Calu3 (cell line): ENCODE measurements around the gene CTNNBIP1. TPM values are rescaled to one million over a fixed set of nuclear protein-coding genes. Genes with fewer than 3 reads are reported as not detected.
A peak's percentile ranks its signal among the peaks of the same experiment; 100 is the strongest.

Experiments used
- BruUV-seq: library from RNA; stranded (reverse); fragments of 400-500 nt; replicated peaks from 2 replicates; lab custom pipeline; 2021; lab: Mats Ljungman, UMichigan
- CTCF ChIA-PET: fragments of 300-600 bp; sonication (Branson Sonifier 250); formaldehyde crosslinking; loops from one replicate; lab custom pipeline; 2022; ENCODE audit warnings: antibody characterized with exemption; lab: Charles Lee
- DNase-seq: peaks from one replicate; pipeline ENCODE4 v3.0.0; 2022
- H3K27ac Mint-ChIP-seq: one replicate; pipeline ENCODE4 v1.8.0; 2022; ENCODE audit warnings: mixed read lengths; ENCODE audit not compliant: unreplicated experiment
- H3K27me3 Mint-ChIP-seq: one replicate; pipeline ENCODE4 v1.8.0; 2022; ENCODE audit warnings: mixed read lengths; ENCODE audit not compliant: unreplicated experiment
- H3K36me3 Mint-ChIP-seq: one replicate; pipeline ENCODE4 v1.8.0; 2022; ENCODE audit warnings: mild to moderate bottlenecking, moderate library complexity, mixed read lengths; ENCODE audit not compliant: insufficient read depth, unreplicated experiment
- H3K4me1 Mint-ChIP-seq: one replicate; pipeline ENCODE4 v1.8.0; 2022; ENCODE audit warnings: mild to moderate bottlenecking, low read depth, mixed read lengths; ENCODE audit not compliant: unreplicated experiment
- H3K4me3 Mint-ChIP-seq: one replicate; pipeline ENCODE4 v1.8.0; 2022; ENCODE audit warnings: mild to moderate bottlenecking, low read depth, moderate library complexity, mixed read lengths; ENCODE audit not compliant: unreplicated experiment
- H3K9me3 Mint-ChIP-seq: one replicate; pipeline ENCODE4 v1.8.0; 2022; ENCODE audit warnings: low read depth, mixed read lengths; ENCODE audit not compliant: unreplicated experiment
- intact Hi-C: fragments of 100-400 bp; cut with micrococcal nuclease; formaldehyde crosslinking; loops from one replicate; pipeline ENCODE4 v1.10.0; 2022; ENCODE audit not compliant: unreplicated experiment
- total RNA-seq: library from RNA; stranded (reverse); gene quantifications from 2 replicates; pipeline ENCODE4 v1.2.3, GENCODE V29; 2022
- TF ChIP-seq, protein P1 (sequence below): fragments of 200-600 bp; IDR thresholded peaks from one replicate; pipeline ENCODE4 v1.8.0; 2022; ENCODE audit warnings: antibody characterized with exemption; ENCODE audit not compliant: unreplicated experiment

The CTNNBIP1 gene
- total RNA-seq, 1 experiment from 2014 or later: 11.8 TPM

DNA sequence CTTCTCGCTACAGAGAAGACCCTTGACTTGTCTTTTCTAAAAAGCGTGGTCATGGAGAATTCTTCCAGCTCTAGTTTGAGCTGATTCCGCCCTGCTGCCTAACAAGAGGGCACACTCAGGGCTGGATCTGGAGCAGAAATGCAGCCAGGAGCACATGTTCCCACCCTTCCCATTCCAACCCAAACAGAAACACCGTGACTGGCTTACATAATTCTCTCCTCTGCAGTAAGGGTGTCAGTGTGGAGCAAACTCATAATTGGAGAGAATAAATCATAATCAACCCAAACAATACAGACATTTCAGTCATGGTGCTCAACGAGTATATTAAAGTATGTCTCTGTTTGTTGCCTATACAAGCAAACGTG is 34.5 kb downstream of the CTNNBIP1 start:
- TF ChIP-seq, protein P1, sequence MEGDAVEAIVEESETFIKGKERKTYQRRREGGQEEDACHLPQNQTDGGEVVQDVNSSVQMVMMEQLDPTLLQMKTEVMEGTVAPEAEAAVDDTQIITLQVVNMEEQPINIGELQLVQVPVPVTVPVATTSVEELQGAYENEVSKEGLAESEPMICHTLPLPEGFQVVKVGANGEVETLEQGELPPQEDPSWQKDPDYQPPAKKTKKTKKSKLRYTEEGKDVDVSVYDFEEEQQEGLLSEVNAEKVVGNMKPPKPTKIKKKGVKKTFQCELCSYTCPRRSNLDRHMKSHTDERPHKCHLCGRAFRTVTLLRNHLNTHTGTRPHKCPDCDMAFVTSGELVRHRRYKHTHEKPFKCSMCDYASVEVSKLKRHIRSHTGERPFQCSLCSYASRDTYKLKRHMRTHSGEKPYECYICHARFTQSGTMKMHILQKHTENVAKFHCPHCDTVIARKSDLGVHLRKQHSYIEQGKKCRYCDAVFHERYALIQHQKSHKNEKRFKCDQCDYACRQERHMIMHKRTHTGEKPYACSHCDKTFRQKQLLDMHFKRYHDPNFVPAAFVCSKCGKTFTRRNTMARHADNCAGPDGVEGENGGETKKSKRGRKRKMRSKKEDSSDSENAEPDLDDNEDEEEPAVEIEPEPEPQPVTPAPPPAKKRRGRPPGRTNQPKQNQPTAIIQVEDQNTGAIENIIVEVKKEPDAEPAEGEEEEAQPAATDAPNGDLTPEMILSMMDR: no peak
- intact Hi-C loops: loop anchor here (1.0 to 5.0 kb wide), 2 partner anchors 39 to 67 kb away; partner anchors contain the start of genes LZIC and NMNAT1
- no peak for DNase-seq
- no TSS peak for BruUV-seq
- H3K36me3 Mint-ChIP-seq: peaks cover 10% of the 10 kb centered on the region
- H3K27ac Mint-ChIP-seq: no peak overlapping the region
- H3K9me3 Mint-ChIP-seq: no peaks in the 10 kb centered on the region
- peaks cover 6% of the 10 kb centered on the region for H3K4me1 Mint-ChIP-seq
- H3K27me3 Mint-ChIP-seq: no peaks in the 10 kb centered on the region
- H3K4me3 Mint-ChIP-seq: no peak overlapping the region
- CTCF ChIA-PET: interaction anchor here (1.4 kb wide), 1 partner anchor 67 kb away, joined by 3 read pairs; no protein-coding TSS in a partner anchor

DNA sequence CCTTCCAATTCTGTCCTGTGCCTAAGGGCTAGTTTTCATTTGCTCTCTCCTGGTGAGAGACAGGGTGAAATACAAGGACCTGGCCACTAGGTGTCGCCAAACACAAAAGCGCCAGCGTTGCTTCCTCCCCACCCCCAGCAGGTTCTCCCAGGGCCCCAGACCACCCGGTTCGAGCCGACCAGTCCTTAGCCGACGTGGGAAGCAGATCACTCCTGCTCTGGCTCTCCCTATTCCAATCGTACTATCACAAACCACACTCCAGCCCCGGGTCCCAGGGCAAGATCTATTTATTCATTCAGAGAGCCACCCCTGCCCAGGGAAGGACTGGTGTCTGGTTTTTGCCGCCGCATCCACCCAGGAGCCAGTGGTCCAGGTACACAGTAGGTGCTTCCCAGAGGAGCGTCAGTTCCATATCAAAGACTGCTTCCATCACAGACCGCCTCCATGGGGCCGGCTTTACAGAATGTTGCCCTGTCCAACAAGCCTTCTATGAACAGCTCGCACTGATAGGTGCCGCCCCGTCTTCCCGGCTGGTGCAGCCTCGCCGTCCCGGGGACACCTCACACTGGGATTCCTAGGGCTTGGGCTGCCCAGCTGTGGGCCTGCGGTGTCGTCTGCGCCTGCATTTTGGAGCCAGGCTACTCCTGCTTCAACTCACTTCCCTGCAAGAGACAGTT is 35.0 kb downstream of the CTNNBIP1 start:
- TF ChIP-seq, protein P1: peak; percentile 84
- no peaks in the 10 kb centered on the region for H3K9me3 Mint-ChIP-seq
- H3K4me3 Mint-ChIP-seq: no peak overlapping the region
- H3K27me3 Mint-ChIP-seq: no peaks in the 10 kb centered on the region
- peaks cover 6% of the 10 kb centered on the region for H3K4me1 Mint-ChIP-seq
- no peak overlapping the region for H3K27ac Mint-ChIP-seq
- intact Hi-C loops: loop anchor here (1.0 to 5.0 kb wide), 2 partner anchors 39 to 67 kb away; partner anchors contain the start of genes LZIC and NMNAT1
- H3K36me3 Mint-ChIP-seq: peaks cover 10% of the 10 kb centered on the region
- CTCF ChIA-PET: interaction anchor here (1.4 kb wide), 1 partner anchor 67 kb away, joined by 3 read pairs; no protein-coding TSS in a partner anchor
- DNase-seq: peak; percentile 65
- no TSS peak for BruUV-seq

DNA sequence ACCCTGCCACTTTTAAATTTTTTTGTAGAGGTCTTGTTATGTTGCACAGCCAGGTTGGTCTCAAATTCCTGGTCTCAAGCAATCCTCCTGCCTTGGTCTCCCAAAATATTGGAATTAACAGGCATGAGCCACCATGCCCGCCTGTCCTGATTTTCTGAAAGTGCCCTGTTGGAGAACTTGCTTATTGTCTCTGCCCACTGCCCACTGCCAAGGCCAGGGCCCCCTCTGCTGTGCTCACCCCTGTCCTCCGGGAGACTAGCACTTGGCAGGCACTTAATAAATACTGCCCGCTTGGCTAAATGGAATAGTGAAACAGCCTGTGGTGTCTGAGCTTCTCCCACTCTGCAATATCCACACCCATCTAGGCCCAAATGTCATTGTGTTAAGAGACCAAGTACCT is 35.7 kb downstream of the CTNNBIP1 start:
- peaks cover 10% of the 10 kb centered on the region for H3K36me3 Mint-ChIP-seq
- CTCF ChIA-PET: interaction anchor here (1.4 kb wide), 1 partner anchor 68 kb away, joined by 3 read pairs; no protein-coding TSS in a partner anchor
- no peak overlapping the region for H3K27ac Mint-ChIP-seq
- H3K4me1 Mint-ChIP-seq: peaks cover 6% of the 10 kb centered on the region
- no peaks in the 10 kb centered on the region for H3K27me3 Mint-ChIP-seq
- no TSS peak for BruUV-seq
- H3K4me3 Mint-ChIP-seq: no peak overlapping the region
- intact Hi-C loops: no loop called here
- TF ChIP-seq, protein P1: no peak
- H3K9me3 Mint-ChIP-seq: no peaks in the 10 kb centered on the region
- no peak for DNase-seq

GRCh38 chr1:9873992-9874391 is 36.1 kb downstream of the CTNNBIP1 start:
- Mint-ChIP-seq H3K27me3 (no peaks in the 10 kb centered on the region), H3K36me3 (peaks cover 10% of the 10 kb centered on the region), H3K9me3 (no peaks in the 10 kb centered on the region), H3K4me3 (no peak overlapping the region), H3K27ac (no peak overlapping the region), H3K4me1 (peaks cover 6% of the 10 kb centered on the region)
- DNase-seq: no peak
- TF ChIP-seq, protein P1: no peak
- CTCF ChIA-PET: no interaction called here
- intact Hi-C loops: no loop called here
- no TSS peak for BruUV-seq
